DMS114 treated with DMSO at 0.1 percent for 48 hours (cell line): ENCODE data around the gene ENO2.

Experiments used
- DNase-seq: peaks from one replicate; lab custom pipeline; 2025; ENCODE audit not compliant: unreplicated experiment; lab: John Stamatoyannopoulos, UW

The ENO2 gene

DNA sequence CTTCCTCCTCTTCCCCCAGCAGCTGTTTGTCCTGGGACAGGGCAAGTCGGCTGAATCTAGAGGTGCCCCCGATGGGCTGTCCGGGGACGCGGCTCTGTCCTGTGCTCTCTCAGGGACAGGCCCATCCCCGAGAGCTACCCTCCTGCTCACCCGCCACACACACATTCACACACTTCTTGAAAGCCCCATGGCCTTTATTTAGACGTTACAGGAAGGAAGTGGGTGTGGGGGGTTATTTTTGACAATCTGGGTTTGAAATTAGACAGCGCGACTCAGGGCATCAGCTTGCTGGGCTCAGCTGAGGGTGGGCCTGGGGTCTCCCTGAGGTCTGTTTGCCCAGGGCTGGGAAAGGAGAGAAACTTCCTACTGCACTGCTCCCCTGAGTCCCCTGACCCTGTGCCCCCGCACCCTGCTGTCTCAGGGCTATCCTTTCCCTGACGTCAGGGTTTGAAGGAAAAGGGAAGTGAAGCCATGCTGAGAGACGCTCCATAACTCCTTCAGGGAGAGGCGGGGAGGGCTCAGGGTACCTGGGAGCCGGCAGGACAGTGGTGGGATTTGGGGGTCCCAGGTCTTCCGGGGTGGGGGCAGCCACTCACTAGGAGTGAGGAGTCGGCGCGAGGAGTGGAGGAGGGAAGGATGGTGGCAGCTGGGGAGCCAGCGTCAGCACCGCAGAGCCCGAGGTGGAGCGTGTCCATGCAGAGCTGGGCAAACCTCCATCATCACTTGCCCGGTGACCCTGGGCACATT is 44.9 kb downstream of the ENO2 start:
- no peak for DNase-seq

DNA sequence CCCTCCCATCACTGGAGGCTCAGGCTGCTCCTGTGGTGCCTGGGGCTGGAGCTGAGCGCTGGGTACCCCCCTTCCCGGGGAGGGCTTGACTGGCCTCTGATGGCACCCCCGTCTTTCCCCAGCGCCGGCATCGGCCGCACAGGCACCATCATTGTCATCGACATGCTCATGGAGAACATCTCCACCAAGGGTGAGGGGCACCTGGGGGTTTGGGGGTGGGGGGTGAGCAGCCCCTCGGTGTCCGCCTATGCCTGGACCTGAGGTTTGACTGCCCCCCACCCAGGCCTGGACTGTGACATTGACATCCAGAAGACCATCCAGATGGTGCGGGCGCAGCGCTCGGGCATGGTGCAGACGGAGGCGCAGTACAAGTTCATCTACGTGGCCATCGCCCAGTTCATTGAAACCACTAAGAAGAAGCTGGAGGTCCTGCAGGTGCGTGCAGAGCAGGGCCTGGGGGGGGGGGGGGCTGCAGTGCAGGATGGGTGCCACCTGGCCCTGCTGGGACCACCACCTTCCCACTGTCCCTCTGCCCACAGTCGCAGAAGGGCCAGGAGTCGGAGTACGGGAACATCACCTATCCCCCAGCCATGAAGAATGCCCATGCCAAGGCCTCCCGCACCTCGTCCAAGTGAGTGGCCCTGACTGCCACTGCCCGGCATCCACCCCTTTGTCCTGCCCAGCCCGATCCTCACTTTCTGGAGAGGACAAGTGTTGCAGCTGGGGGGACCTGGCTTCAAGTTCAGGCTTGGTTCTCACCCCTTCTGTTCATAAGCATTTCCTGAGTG is 45.6 kb downstream of the ENO2 start:
- no peak for DNase-seq

DNA sequence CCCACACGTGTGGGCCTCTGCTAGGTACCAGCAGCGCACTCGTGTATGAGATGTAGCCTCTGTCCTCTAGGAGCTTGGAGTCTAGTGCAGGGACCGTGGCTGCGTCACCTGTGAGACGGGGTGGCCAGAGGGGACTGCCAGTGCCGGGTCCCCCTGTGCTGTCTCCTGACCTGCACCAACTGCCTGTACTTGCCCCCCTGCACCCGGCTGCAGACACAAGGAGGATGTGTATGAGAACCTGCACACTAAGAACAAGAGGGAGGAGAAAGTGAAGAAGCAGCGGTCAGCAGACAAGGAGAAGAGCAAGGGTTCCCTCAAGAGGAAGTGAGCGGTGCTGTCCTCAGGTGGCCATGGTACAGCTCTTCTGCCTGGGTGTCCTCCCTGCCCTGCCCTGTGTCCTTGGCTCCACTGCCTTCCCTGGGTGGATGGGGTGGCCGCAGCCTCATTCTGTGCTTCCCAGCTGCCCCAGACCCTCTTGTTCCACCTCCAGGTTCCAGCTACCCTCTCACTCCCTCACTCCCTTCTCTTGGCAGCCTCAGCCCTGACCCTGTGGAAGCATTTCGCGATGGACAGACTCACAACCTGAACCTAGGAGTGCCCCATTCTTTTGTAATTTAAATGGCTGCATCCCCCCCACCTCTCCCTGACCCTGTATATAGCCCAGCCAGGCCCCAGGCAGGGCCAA is 46.4 kb downstream of the ENO2 start:
- DNase-seq: peak; percentile 52

DNA sequence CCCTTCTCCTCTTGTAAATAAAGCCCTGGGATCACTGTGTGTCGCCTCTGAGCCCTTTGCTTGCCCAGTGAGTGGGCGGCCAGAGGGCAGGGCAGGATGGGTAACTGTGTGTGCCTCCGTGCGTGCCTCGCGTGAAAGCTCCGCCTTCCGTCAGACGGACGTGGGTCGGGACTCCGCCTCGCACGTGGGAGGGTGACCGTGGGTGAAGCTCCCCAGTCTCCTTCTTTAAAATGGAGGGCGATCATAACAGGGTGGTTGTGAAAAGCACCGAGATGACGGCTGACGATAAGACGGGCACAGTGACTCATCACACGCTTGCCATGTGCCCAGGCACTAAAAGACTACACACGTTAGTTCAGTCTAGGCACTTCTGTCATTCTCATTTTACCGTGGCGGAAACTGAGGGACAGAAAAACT is 46.9 kb downstream of the ENO2 start:
- no peak for DNase-seq

DNA sequence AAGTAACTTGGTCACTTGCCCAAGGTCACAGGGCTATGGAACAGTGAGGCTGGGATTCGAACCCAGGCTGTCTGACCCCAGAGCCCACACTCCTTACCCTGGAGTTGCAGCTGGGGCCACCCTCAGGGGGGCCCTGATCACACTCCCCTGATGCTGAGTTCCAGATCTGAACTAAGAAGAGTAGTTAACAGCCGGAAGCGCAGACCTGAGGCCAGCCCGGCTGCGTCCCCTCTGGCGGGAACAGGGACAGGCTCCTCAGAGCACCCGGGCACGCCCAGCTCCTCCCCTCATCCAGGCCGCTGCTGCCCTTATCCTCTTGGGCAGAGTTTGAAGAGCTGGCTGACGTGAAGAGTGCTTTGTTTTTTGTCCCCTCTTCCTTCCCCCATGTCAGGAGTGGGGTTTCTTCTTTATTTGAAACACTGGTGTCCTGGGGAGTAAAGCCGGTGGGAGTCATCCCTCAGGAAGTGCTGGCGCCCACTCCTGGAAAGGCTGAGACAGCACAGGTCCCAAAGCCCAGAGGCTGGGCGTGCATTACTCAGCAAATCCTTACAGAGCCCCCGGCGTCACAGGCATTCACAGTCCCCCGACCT is 47.4 kb downstream of the ENO2 start:
- DNase-seq: no peak

- no peak for DNase-seq
These were observed 48.1 kb downstream of the ENO2 start for GRCh38 chr12:6962285-6963015.

GRCh38 chr12:6963016-6963731 is 48.8 kb downstream of the ENO2 start:
- DNase-seq: no peak

- DNase-seq: no peak
These were observed 49.5 kb downstream of the ENO2 start for GRCh38 chr12:6963791-6964413.

GRCh38 chr12:6964605-6965025 is 50.2 kb downstream of the ENO2 start:
- DNase-seq: no peak

DNA sequence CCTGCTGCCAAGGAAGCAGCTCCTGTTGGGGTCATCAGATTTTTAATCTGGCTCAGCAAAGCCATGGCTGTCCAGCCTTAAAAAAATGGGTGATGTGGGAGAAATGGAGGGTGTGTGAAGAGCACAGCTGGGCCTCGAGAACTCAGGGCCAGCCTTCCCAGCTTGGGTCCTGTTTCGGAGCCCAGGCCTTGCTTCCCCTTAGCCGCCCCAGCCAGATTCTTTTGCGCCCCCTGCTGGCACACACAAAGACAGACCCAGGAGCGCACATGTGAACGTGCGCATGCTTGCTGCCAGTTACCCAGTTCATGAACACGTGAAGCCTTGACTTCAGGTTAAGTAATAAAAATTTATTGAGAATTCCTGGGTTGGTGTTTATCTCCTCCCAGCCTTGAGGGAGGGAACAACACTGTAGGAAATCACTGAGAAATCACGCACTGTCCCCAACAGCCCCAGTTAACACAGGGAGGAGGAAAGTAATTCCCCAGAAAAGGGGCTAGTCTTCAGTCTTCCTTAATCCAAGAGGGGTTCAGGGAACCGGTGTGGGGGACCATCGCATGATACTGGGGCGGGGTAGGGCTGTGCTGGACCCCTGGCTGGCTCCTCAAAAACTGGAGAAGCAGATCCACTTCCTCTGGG is 50.8 kb downstream of the ENO2 start:
- DNase-seq: peak; percentile 54

DNA sequence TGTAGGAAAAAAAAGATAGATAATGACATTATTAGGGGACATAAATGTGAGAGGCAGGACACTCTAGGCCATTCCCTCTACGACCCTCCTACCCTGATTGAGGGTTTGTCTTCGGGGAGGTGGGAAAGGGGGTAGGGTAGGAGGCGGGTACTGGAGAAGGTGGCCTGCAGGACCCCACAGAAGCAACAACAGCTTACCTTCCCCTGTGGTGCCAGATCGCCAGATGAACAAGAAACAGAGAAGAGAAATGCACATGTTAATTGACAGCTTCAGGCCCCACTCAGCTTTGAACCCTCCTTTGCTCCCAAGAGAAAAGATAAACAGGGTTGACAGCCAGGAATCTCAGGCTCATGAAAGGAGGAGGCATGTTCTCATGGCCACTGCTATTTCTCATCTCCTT is 51.3 kb downstream of the ENO2 start:
- DNase-seq: no peak

DNA sequence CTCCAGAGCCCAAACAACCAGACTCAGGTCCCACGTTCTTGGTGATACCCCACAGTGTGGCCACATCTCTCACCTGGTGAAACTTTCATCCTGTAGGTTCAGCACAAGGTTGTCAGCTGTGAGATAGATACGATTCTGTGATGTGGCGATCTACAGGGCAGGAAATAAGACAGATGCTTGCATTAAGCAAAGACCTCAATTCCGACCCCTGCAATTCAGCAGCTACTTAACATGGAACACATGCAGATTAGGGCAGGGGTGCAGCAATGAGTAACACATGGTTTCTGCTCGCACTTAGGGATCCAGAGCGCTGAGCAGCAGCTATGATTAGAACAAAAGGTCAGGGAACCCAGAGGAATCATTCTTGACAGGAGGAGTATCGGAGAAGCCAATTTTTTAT is 52.0 kb downstream of the ENO2 start:
- no peak for DNase-seq

DNA sequence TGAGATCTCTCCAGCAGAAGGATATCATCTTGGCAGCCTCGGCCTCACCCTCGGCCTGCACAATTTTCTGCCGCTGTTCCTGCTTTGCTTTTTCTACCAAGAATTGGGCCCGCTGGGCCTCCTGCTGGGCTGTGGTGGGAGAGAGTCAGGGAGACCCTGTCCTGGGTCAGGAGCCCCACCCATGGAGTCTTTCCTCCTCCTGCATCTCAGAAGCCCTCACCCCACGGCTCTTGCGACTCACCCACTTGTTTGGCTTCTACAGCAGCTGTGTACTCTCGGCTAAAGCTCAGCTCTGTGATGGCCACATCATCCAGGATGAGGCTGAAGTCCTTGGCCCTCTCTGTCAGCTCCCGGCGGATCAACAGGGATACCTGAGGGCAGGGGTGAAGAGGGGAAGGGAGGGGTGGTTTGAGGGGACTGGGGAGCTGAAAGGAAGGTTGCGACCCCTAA is 53.3 kb downstream of the ENO2 start:
- DNase-seq: no peak

DNA sequence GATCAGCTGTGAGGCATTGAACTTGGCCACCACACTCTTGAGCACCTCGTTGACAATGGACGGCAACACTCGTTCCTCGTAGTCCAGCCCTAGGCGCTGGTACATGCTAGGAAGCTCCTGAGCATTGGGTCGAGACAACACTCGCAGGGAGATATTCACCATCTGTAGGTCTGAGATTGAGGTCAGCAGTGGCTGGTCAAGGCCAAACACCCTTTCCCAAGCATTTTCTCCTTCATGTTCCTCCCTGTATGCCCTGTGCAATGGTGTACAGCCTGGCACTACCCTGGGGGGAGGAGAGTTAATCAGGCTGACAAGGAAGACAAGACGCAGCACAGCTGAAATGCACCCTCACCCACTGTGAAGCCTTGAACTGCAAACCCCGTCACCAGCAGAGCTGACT is 54.0 kb downstream of the ENO2 start:
- DNase-seq: no peak

GRCh38 chr12:6970096-6970527 is 55.7 kb downstream of the ENO2 start:
- no peak for DNase-seq
